Mesendoderm (in vitro differentiated cells): ENCODE results near the gene CP.

Experiments used
- DNase-seq: peaks from one replicate; pipeline ENCODE4 v3.0.0; 2013
- H2AK5ac ChIP-seq: 2 replicates; pipeline ENCODE4 v1.6.1; 2013; ENCODE audit warnings: low read length, inconsistent platforms
- H2BK120ac ChIP-seq: 2 replicates; pipeline ENCODE4 v1.6.1; 2013; ENCODE audit warnings: low read depth, mild to moderate bottlenecking, low read length, moderate library complexity, mixed read lengths
- H2BK15ac ChIP-seq: replicated peaks from 2 replicates; pipeline ENCODE4 v1.6.1; 2013; ENCODE audit warnings: low read depth, mild to moderate bottlenecking, moderate library complexity
- H2BK5ac ChIP-seq: 2 replicates; pipeline ENCODE4 v1.6.1; 2013; ENCODE audit warnings: low read length, inconsistent platforms
- H3K18ac ChIP-seq: 2 replicates; pipeline ENCODE4 v1.6.1; 2013; ENCODE audit warnings: mild to moderate bottlenecking, low read length, mixed read lengths
- H3K23ac ChIP-seq: one replicate; pipeline ENCODE4 v1.6.1; 2013; ENCODE audit warnings: low read length
- H3K27ac ChIP-seq: 2 replicates; pipeline ENCODE4 v1.5.1; 2013; ENCODE audit warnings: low read depth, mild to moderate bottlenecking, inconsistent platforms, low read length, moderate library complexity
- H3K27me3 ChIP-seq: 2 replicates; pipeline ENCODE4 v1.6.1; 2013; ENCODE audit warnings: low read length, control low read depth, mild to moderate bottlenecking, inconsistent platforms; ENCODE audit not compliant: insufficient read depth, poor library complexity
- H3K36me3 ChIP-seq: 2 replicates; pipeline ENCODE4 v1.6.1; 2013; ENCODE audit warnings: low read length, inconsistent platforms; ENCODE audit not compliant: control insufficient read depth, insufficient read depth
- H3K4ac ChIP-seq: one replicate; pipeline ENCODE4 v1.6.1; 2013; ENCODE audit warnings: low read depth, mild to moderate bottlenecking, low read length, moderate library complexity
- H3K4me1 ChIP-seq: 2 replicates; pipeline ENCODE4 v1.6.1; 2013; ENCODE audit warnings: low read depth, low read length, inconsistent platforms; ENCODE audit not compliant: control insufficient read depth
- H3K4me2 ChIP-seq: 2 replicates; pipeline ENCODE4 v1.6.1; 2013; ENCODE audit warnings: low read length
- H3K4me3 ChIP-seq: 2 replicates; pipeline ENCODE4 v1.5.1; 2013; ENCODE audit warnings: mild to moderate bottlenecking, low read length
- H3K56ac ChIP-seq: one replicate; pipeline ENCODE4 v1.6.1; 2013; ENCODE audit warnings: low read length
- H3K79me1 ChIP-seq: 2 replicates; pipeline ENCODE4 v1.6.1; 2013; ENCODE audit warnings: low read length, inconsistent platforms
- H3K79me2 ChIP-seq: 2 replicates; pipeline ENCODE4 v1.6.1; 2013; ENCODE audit warnings: mild to moderate bottlenecking, low read length; ENCODE audit not compliant: control insufficient read depth, insufficient read depth
- H3K9ac ChIP-seq: 2 replicates; pipeline ENCODE4 v1.6.1; 2013; ENCODE audit warnings: low read length, inconsistent platforms
- H4K5ac ChIP-seq: one replicate; pipeline ENCODE4 v1.6.1; 2013; ENCODE audit warnings: low read length
- H4K8ac ChIP-seq: one replicate; pipeline ENCODE4 v1.6.1; 2013; ENCODE audit warnings: low read depth, mild to moderate bottlenecking, control low read depth, low read length, moderate library complexity
- WGBS: extraction: QIAGEN DNeasy Blood & Tissue Kit; methylation state at CpG from one replicate; pipeline ENCODE4 v1.1.7; 2013; ENCODE audit warnings: low lambda C conversion rate, missing lambda C conversion rate; ENCODE audit not compliant: insufficient coverage; ENCODE audit errors: extremely low coverage; 5-methylcytosine and 5-hydroxymethylcytosine counted together

CP gene

DNA sequence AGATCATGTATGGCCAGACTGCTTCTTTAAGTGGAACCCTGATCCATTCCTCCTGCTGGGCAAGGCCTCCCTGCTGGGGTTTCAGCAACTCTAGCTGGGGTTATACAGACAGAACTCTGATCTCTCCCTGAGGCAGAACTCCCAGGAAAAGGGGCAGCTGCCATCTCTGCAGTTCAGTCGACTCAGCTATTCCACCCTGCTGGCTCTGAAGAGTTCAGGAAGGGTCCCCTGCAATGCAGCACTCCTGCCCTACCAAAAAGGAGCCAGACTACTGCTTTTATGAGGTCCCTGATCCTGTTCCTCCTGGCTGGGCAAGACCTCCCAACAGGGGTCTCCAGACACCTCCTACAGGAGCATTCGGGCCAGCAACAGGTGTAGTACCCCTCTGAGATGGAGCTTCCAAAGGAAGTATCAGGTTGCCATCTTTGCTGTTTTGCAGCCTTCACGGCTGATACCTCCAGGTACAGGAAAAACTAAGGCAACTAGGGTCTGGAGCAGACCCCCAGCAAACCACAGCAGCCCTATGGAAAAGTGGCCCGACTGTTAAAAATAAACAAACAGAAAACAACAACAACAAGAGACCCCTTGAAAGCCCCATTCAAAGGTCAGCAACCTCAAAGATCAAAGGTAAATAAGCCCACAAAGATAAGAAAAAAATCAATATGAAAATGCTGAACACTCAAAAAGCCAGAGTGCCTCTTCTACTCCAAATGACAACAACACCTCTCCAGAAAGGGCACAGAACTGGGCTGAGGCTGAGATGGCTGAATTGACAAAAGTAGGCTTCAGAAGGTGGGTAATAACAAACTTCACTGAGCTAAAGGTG is 14.2 kb upstream of the CP start:
- H3K36me3 ChIP-seq = no peaks in the 10 kb centered on the region
- no peaks in the 10 kb centered on the region for H3K79me2 ChIP-seq
- no peak overlapping the region for H3K4me2 ChIP-seq
- no peak overlapping the region for H3K18ac ChIP-seq
- no CpG with 5 or more reads among the region's 4 CpGs for WGBS
- no peak overlapping the region for H3K4me3 ChIP-seq
- no peaks in the 10 kb centered on the region for H3K27me3 ChIP-seq
- no peak overlapping the region for H2BK15ac ChIP-seq
- no peak overlapping the region for H2BK120ac ChIP-seq
- H3K79me1 ChIP-seq = no peaks in the 10 kb centered on the region
- H3K56ac ChIP-seq = no peak overlapping the region
- H2AK5ac ChIP-seq = no peak overlapping the region
- no peaks in the 10 kb centered on the region for H3K4me1 ChIP-seq
- H4K8ac ChIP-seq = no peak overlapping the region
- DNase-seq = no peak
- no peak overlapping the region for H4K5ac ChIP-seq
- no peak overlapping the region for H3K9ac ChIP-seq
- no peak overlapping the region for H3K23ac ChIP-seq
- no peak overlapping the region for H2BK5ac ChIP-seq
- H3K27ac ChIP-seq = no peak overlapping the region
- no peak overlapping the region for H3K4ac ChIP-seq

DNA sequence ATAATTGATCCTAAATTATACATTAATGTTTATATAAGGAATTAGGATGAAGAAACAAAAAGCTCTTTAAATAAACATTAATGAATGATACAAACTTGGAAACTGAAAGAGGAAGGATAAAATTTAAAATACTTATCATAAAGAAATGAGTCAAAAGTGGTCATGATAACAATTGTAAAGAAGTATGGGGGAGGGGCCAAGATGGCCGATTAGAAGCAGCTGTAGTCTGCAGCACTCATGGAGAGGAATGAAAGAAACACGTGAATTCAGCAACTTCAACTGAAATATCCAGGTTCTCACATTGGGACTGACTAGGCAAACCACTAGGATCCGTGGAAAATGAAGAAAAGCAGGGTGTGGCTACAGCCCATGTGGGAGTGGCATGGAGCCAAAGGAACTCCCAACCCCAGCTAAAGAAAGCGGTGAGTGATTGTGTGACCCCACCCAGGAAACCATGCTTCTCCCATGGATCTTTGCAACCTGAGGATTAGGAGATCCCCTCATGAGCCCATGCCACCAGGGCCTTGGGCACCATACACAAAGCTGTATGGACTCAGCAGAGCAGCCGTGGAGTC is 13.1 kb upstream of the CP start:
- H3K27me3 ChIP-seq = no peaks in the 10 kb centered on the region
- no peak overlapping the region for H2BK5ac ChIP-seq
- no peak overlapping the region for H3K23ac ChIP-seq
- DNase-seq = no peak
- no peaks in the 10 kb centered on the region for H3K79me2 ChIP-seq
- no peak overlapping the region for H3K27ac ChIP-seq
- H3K18ac ChIP-seq = peak overlapping the region; percentile 29
- H2AK5ac ChIP-seq = no peak overlapping the region
- no peaks in the 10 kb centered on the region for H3K4me1 ChIP-seq
- H3K36me3 ChIP-seq = no peaks in the 10 kb centered on the region
- no peak overlapping the region for H3K4me2 ChIP-seq
- H3K4ac ChIP-seq = no peak overlapping the region
- no peak overlapping the region for H4K5ac ChIP-seq
- H2BK15ac ChIP-seq = peak overlapping the region; percentile 15
- no peaks in the 10 kb centered on the region for H3K79me1 ChIP-seq
- H2BK120ac ChIP-seq = no peak overlapping the region
- H3K56ac ChIP-seq = peak overlapping the region; percentile 2
- H3K9ac ChIP-seq = no peak overlapping the region
- no peak overlapping the region for H4K8ac ChIP-seq
- WGBS = no CpG with 5 or more reads among the region's 5 CpGs
- H3K4me3 ChIP-seq = no peak overlapping the region

DNA sequence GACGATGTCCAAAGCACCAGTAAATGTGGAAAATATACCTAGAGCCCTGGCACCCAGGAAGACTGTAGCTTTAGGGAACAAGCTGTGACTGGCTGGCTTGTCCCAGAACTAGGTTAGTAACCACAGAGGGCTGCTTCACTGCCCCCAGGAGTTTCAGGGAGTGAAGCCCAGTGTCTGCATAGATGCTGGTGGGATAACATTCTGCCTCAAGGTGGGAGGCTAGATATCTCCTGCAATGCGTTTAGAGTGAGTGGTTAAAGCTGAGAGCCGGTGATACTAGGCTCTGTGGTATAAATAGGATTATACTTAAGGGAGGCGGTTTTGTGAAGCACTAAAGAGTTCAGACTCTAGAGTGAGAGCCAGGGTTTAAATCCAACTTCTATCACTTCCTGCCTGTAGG is 11.7 kb upstream of the CP start:
- H3K4me1 ChIP-seq = no peaks in the 10 kb centered on the region
- no peak overlapping the region for H2BK120ac ChIP-seq
- H2BK5ac ChIP-seq = no peak overlapping the region
- no peak overlapping the region for H3K9ac ChIP-seq
- no peak overlapping the region for H4K5ac ChIP-seq
- H3K4me2 ChIP-seq = no peak overlapping the region
- peak; percentile 82 for DNase-seq
- no peak overlapping the region for H3K27ac ChIP-seq
- no peaks in the 10 kb centered on the region for H3K36me3 ChIP-seq
- no peak overlapping the region for H3K4me3 ChIP-seq
- no peak overlapping the region for H3K4ac ChIP-seq
- no peak overlapping the region for H2AK5ac ChIP-seq
- no peak overlapping the region for H4K8ac ChIP-seq
- H3K56ac ChIP-seq = no peak overlapping the region
- no peaks in the 10 kb centered on the region for H3K79me2 ChIP-seq
- no CpG with 5 or more reads among the region's 4 CpGs for WGBS
- no peak overlapping the region for H3K23ac ChIP-seq
- H3K79me1 ChIP-seq = no peaks in the 10 kb centered on the region
- H3K27me3 ChIP-seq = no peaks in the 10 kb centered on the region
- H3K18ac ChIP-seq = peak overlapping the region; percentile 69
- no peak overlapping the region for H2BK15ac ChIP-seq

DNA sequence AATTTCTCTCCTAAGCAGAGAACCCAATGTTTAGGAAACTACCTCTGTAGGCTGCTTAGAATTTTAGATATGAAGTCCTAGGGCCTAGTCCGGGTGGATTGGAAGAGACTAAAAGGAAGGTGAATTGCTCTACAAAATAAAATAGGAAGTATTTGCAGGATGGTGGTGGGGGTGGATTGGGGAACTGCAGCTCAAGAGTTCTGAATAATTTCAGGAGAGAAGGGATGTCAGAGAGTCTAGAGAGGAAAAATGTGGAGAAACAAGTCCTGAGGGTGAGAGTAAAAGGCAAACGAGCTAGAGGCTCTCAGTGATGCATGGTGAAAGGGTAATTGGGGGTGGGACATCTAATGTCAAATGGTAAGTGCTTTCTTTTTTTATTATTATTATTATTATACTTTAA is 10.2 kb upstream of the CP start:
- no peak overlapping the region for H3K27ac ChIP-seq
- H4K5ac ChIP-seq = no peak overlapping the region
- WGBS = no CpG with 5 or more reads among the region's 2 CpGs
- no peak overlapping the region for H3K4ac ChIP-seq
- H3K9ac ChIP-seq = no peak overlapping the region
- no peak overlapping the region for H3K56ac ChIP-seq
- no peak overlapping the region for H2BK120ac ChIP-seq
- H3K4me3 ChIP-seq = no peak overlapping the region
- H2AK5ac ChIP-seq = no peak overlapping the region
- no peaks in the 10 kb centered on the region for H3K4me1 ChIP-seq
- H2BK5ac ChIP-seq = no peak overlapping the region
- no peak overlapping the region for H2BK15ac ChIP-seq
- H3K4me2 ChIP-seq = no peak overlapping the region
- H3K36me3 ChIP-seq = no peaks in the 10 kb centered on the region
- H3K79me1 ChIP-seq = no peaks in the 10 kb centered on the region
- no peak overlapping the region for H3K18ac ChIP-seq
- H3K27me3 ChIP-seq = no peaks in the 10 kb centered on the region
- H3K79me2 ChIP-seq = no peaks in the 10 kb centered on the region
- H3K23ac ChIP-seq = no peak overlapping the region
- DNase-seq = no peak
- H4K8ac ChIP-seq = no peak overlapping the region

DNA sequence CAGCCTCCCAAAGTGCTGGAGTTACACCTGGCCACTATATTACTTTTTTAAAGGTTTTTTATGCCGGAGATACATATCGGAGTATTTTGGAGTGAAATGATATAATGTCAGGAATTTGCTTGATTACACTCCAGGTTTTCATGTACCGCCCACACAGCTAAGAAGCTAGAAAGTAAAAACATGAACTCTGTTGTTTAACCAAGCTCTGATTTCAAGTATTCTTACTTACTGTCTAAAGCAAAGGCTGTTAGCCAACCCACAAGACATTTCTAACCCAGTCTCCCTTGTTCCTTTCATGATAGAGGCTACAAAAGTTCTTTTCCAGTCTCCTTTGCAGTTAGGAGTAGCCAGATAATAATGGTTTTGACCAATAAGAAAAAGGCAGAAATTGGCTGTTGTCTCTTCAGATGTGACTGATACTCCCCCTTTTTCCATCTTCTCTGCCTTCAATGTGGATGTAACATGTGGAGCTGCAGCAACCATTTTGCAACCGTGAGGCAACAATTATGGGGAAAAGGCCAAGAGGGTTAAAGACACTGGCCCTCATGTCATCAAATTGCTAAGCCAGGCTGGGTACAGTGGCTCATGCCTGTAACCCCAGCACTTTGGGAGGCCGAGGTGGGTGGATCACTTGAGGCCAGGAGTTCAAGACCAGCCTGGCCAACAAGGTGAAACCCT is 6.1 kb upstream of the CP start:
- no peak overlapping the region for H4K8ac ChIP-seq
- H2BK15ac ChIP-seq = no peak overlapping the region
- no peak overlapping the region for H2BK120ac ChIP-seq
- H3K23ac ChIP-seq = no peak overlapping the region
- no peaks in the 10 kb centered on the region for H3K36me3 ChIP-seq
- H3K4me2 ChIP-seq = no peak overlapping the region
- H3K18ac ChIP-seq = no peak overlapping the region
- no peak overlapping the region for H3K56ac ChIP-seq
- no peak for DNase-seq
- no peak overlapping the region for H3K9ac ChIP-seq
- WGBS = no CpG with 5 or more reads among the region's 5 CpGs
- no peaks in the 10 kb centered on the region for H3K4me1 ChIP-seq
- H4K5ac ChIP-seq = no peak overlapping the region
- H3K27me3 ChIP-seq = no peaks in the 10 kb centered on the region
- H3K79me1 ChIP-seq = no peaks in the 10 kb centered on the region
- H3K4ac ChIP-seq = no peak overlapping the region
- no peak overlapping the region for H2BK5ac ChIP-seq
- no peaks in the 10 kb centered on the region for H3K79me2 ChIP-seq
- H3K27ac ChIP-seq = no peak overlapping the region
- H3K4me3 ChIP-seq = no peak overlapping the region
- H2AK5ac ChIP-seq = no peak overlapping the region
